ENCODE measurements around the gene RAP1GAP2. TPM values are rescaled to one million over a fixed set of nuclear protein-coding genes. Genes with fewer than 3 reads are reported as not detected.

RAP1GAP2 gene
- total RNA-seq, 2 experiments from 2014 or later, result 11.3 to 28.2 TPM

DNA sequence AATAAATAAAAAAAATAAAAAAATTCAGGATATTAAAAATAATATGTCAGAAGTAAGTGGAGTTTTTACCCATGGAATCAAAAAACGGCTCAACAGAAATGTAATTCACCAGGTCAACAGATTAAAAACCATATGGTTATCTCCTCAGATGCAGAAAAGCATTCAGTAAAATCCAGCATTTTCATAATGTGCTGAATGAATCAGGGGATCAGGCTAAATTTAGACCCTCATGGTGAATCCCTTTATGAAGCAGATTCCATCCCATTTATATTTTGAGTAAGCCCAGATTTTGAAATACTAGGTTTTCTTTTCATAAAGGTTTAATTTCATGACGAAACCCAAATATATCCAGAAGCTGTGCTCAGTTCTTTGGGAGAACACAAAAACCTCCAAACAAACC is 182.8 kb downstream of the RAP1GAP2 start:
- CTCF ChIA-PET (ENCODE audit: unreplicated experiment), result no interaction called here
- Histone ChIP-seq H4K20me1 (ENCODE audit: insufficient read depth, low read length) (no peaks in the 10 kb centered on the region), H3K79me2 (ENCODE audit: insufficient read depth, low read depth, low read length) (no peaks in the 10 kb centered on the region), H3K4me2 (ENCODE audit: low read length) (no peak overlapping the region), H3K4me3 (ENCODE audit: low read depth, low read length, poor library complexity, severe bottlenecking) (no peak overlapping the region), H3K4me1 (ENCODE audit: insufficient read depth, low read length, poor library complexity, severe bottlenecking) (no peaks in the 10 kb centered on the region), H2AFZ (ENCODE audit: low read length) (no peak overlapping the region), H3K9me2 (ENCODE audit: insufficient read depth, low read length) (no peaks in the 10 kb centered on the region), H3K27ac (ENCODE audit: low read depth, low read length, poor library complexity, severe bottlenecking) (no peak overlapping the region), H3K36me3 (ENCODE audit: insufficient read depth, low read length) (peaks cover 29% of the 10 kb centered on the region), H3K9me3 (ENCODE audit: low read length) (no peaks in the 10 kb centered on the region)
- intact Hi-C loops (cut with micrococcal nuclease; ENCODE audit: unreplicated experiment), result no loop called here
- no TSS peak for BruUV-seq (replicated peaks)
- DNase-seq (ENCODE audit: low spot score), result no peak
- TF ChIP-seq EZH2phosphoT487 (IDR thresholded peaks at IDR 0.05; ENCODE audit: borderline replicate concordance, low read depth, low read length), result no peak
- TF ChIP-seq, protein P1, sequence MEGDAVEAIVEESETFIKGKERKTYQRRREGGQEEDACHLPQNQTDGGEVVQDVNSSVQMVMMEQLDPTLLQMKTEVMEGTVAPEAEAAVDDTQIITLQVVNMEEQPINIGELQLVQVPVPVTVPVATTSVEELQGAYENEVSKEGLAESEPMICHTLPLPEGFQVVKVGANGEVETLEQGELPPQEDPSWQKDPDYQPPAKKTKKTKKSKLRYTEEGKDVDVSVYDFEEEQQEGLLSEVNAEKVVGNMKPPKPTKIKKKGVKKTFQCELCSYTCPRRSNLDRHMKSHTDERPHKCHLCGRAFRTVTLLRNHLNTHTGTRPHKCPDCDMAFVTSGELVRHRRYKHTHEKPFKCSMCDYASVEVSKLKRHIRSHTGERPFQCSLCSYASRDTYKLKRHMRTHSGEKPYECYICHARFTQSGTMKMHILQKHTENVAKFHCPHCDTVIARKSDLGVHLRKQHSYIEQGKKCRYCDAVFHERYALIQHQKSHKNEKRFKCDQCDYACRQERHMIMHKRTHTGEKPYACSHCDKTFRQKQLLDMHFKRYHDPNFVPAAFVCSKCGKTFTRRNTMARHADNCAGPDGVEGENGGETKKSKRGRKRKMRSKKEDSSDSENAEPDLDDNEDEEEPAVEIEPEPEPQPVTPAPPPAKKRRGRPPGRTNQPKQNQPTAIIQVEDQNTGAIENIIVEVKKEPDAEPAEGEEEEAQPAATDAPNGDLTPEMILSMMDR (conservative IDR thresholded peaks at IDR 0.05; ENCODE audit: low read length), result no peak
- POLR2A ChIA-PET, result no interaction called here

DNA sequence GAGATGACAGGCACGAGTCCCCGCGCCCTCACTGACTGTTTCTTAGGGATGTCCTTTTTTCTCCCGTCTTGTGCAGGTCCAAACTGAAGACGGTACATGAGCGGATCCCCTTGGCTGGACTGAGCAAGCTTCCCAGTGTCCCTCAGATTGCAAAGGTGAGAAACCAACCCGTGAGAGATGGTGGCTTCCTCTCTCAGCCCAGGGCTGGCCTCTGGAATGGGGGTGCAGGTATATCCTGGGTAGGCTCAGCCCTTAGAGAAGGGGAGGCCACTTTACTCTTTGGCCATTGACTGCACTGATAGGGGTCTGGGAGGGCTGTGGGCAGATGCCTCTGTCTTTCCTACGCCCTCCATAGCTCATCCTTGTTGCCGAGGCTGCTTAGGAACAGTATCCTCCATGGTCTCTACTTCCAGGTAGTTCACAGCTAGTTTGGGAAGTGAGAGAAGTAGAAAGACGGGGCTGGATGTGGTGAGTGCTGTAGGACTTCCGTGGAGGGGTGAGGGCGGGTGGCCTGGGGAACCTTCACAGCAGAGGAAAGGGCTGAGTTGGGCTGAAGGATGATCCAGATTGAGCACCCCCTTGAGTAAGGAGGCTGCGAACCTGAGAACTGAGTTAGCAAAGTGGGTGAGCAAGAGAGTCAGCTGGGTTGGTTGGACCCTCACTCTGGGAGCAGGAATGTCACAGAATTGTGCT is 184.1 kb downstream of the RAP1GAP2 start:
- Histone ChIP-seq H2AFZ (ENCODE audit: low read length) (no peak overlapping the region), H3K9me2 (ENCODE audit: insufficient read depth, low read length) (no peaks in the 10 kb centered on the region), H3K79me2 (ENCODE audit: insufficient read depth, low read depth, low read length) (no peaks in the 10 kb centered on the region), H4K20me1 (ENCODE audit: insufficient read depth, low read length) (no peaks in the 10 kb centered on the region), H3K4me2 (ENCODE audit: low read length) (no peak overlapping the region), H3K9me3 (ENCODE audit: low read length) (no peaks in the 10 kb centered on the region), H3K27ac (ENCODE audit: low read depth, low read length, poor library complexity, severe bottlenecking) (no peak overlapping the region), H3K4me1 (ENCODE audit: insufficient read depth, low read length, poor library complexity, severe bottlenecking) (no peaks in the 10 kb centered on the region), H3K36me3 (ENCODE audit: insufficient read depth, low read length) (peaks cover 32% of the 10 kb centered on the region), H3K4me3 (ENCODE audit: low read depth, low read length, poor library complexity, severe bottlenecking) (no peak overlapping the region)
- POLR2A ChIA-PET, result no interaction called here
- no TSS peak for BruUV-seq (replicated peaks)
- CTCF ChIA-PET (ENCODE audit: unreplicated experiment), result interaction anchor here (0.6 kb wide), 1 partner anchor 74 kb away, joined by 3 read pairs; no protein-coding TSS in a partner anchor
- no peak for TF ChIP-seq EZH2phosphoT487 (IDR thresholded peaks at IDR 0.05; ENCODE audit: borderline replicate concordance, low read depth, low read length)
- TF ChIP-seq, protein P1 (conservative IDR thresholded peaks at IDR 0.05; ENCODE audit: low read length), result no peak
- intact Hi-C loops (cut with micrococcal nuclease; ENCODE audit: unreplicated experiment), result no loop called here
- no peak for DNase-seq (ENCODE audit: low spot score)

DNA sequence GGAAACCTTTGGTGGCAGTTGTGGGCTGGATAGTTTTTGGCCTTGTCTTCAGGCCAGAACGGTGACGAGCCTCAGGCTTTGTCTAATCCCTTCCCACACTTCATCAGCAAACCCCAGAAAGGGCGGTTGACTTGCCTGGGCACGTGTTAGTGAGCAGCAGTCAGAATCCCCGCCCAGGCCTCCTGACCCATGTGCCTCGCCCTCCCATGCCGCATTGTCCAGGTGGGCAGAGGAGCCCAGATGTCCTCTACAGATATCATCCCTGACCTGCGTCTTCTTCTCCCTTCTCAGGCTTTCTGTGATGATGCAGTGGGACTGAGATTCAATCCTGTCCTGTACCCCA is 184.6 kb downstream of the RAP1GAP2 start:
- Histone ChIP-seq H3K4me3 (ENCODE audit: low read depth, low read length, poor library complexity, severe bottlenecking) (no peak overlapping the region), H3K9me3 (ENCODE audit: low read length) (no peaks in the 10 kb centered on the region), H3K36me3 (ENCODE audit: insufficient read depth, low read length) (peaks cover 32% of the 10 kb centered on the region), H2AFZ (ENCODE audit: low read length) (no peak overlapping the region), H4K20me1 (ENCODE audit: insufficient read depth, low read length) (no peaks in the 10 kb centered on the region), H3K9me2 (ENCODE audit: insufficient read depth, low read length) (no peaks in the 10 kb centered on the region), H3K4me1 (ENCODE audit: insufficient read depth, low read length, poor library complexity, severe bottlenecking) (no peaks in the 10 kb centered on the region), H3K79me2 (ENCODE audit: insufficient read depth, low read depth, low read length) (no peaks in the 10 kb centered on the region), H3K27ac (ENCODE audit: low read depth, low read length, poor library complexity, severe bottlenecking) (no peak overlapping the region), H3K4me2 (ENCODE audit: low read length) (no peak overlapping the region)
- BruUV-seq (replicated peaks), result no TSS peak
- TF ChIP-seq, protein P1 (conservative IDR thresholded peaks at IDR 0.05; ENCODE audit: low read length), result no peak
- TF ChIP-seq EZH2phosphoT487 (IDR thresholded peaks at IDR 0.05; ENCODE audit: borderline replicate concordance, low read depth, low read length), result no peak
- no peak for DNase-seq (ENCODE audit: low spot score)
- ChIA-PET POLR2A (interaction anchor here (1.1 kb wide), 1 partner anchor 9 kb away, joined by 3 read pairs; no protein-coding TSS in a partner anchor), CTCF (ENCODE audit: unreplicated experiment) (no interaction called here)
- intact Hi-C loops (cut with micrococcal nuclease; ENCODE audit: unreplicated experiment), result no loop called here
